ENCODE data around the gene ATP6V1B1. TPM values are rescaled to one million over a fixed set of nuclear protein-coding genes. Genes with fewer than 3 reads are reported as not detected.

ATP6V1B1 gene
- total RNA-seq, 2 donors from 2014 or later: not detected

DNA sequence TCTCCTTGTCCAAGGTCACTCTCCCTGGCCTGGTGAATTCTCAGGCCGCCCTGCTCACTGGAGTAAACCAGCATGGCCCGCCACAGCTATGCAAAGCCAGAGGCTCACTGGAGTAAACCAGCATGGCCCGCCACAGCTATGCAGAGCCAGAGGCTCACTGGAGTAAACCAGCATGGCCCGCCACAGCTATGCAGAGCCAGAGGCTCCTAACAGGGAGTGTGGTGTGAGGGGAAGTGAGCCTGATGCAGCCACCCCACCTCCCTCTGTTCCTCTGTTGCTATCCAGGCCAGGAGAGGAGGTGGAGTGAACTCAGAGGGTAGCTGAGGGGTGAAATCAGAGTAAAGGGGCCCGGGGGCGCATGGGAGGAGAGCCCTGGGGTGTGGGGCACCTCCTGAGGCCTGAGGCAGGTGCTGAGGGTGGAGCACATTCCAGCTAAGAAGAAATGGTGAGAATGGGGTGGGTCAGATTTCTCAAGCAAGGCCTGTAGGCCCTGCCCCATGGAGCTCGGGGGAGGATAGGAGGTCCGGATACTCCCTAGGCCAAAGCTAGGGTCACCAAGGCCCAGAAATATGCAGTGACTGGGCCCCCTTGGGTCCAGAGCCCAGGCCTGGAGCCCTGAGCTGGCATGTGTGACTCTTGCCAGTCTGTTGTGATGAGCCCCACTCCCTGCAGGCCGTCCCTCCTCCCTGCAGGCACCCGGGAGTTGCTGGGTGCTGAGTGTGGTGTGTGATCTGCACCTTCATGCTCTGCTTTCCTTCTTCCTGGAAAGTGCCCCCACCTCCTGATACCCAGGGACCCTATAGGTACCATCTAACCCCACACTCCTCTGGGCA, 1.5 kb downstream of the ATP6V1B1 start:
- intact Hi-C loops (cut with DNase I): no loop called here
- Histone ChIP-seq H3K27me3 (no peaks in the 10 kb centered on the region), H3K27ac (no peak overlapping the region), H3K4me3 (no peak overlapping the region), H3K9me3 (no peaks in the 10 kb centered on the region), H3K36me3 (no peaks in the 10 kb centered on the region), H3K9ac (ENCODE audit: low read depth in 2 of 2, low read length in 2 of 2) (no peak overlapping the region), H3K4me1 (no peaks in the 10 kb centered on the region)
- TF ChIP-seq, protein P1, sequence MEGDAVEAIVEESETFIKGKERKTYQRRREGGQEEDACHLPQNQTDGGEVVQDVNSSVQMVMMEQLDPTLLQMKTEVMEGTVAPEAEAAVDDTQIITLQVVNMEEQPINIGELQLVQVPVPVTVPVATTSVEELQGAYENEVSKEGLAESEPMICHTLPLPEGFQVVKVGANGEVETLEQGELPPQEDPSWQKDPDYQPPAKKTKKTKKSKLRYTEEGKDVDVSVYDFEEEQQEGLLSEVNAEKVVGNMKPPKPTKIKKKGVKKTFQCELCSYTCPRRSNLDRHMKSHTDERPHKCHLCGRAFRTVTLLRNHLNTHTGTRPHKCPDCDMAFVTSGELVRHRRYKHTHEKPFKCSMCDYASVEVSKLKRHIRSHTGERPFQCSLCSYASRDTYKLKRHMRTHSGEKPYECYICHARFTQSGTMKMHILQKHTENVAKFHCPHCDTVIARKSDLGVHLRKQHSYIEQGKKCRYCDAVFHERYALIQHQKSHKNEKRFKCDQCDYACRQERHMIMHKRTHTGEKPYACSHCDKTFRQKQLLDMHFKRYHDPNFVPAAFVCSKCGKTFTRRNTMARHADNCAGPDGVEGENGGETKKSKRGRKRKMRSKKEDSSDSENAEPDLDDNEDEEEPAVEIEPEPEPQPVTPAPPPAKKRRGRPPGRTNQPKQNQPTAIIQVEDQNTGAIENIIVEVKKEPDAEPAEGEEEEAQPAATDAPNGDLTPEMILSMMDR (IDR thresholded peaks at IDR 0.05): no peak
- DNase-seq: no peak

DNA sequence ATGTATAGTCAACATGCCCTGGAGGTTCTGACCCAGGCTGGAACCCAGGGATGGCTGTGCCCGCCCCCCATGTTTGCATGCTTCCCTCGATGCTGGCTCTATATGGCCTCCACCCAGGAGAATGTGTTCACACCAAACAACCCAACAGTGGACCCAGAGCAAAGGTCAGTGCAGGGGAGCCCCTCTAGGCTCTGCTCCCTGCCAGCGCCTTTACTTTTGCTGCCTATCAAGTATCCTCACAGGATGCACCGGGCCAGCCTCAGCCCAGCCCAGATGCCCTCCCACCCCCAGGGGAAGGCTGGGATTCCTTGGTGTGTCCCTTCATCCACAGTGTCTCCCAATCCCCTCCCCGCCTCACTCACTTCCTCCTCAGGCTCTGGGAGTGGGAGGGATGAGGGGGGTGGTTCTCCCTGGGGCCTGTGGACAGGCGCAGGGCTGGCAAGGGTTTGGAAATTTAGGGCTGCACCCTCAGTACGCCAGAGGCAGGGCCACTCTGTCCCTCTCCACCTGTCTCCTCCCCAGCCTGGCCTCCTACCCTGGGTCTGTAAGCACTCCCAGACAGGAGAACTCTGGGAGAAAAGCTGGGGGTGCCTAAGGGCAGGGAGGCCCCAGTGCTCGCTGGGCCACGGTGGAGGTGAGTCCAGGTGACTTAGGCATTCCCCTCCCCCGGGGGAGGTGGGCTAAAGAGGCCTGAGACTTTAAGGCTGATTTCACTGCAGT, 2.3 kb downstream of the ATP6V1B1 start:
- no peak overlapping the region for H3K9ac ChIP-seq (ENCODE audit: low read depth in 2 of 2, low read length in 2 of 2)
- H3K27me3 ChIP-seq: no peaks in the 10 kb centered on the region
- H3K4me3 ChIP-seq: no peak overlapping the region
- intact Hi-C loops (cut with DNase I): no loop called here
- TF ChIP-seq, protein P1 (IDR thresholded peaks at IDR 0.05): no peak
- DNase-seq: no peak
- no peak overlapping the region for H3K27ac ChIP-seq
- no peaks in the 10 kb centered on the region for H3K36me3 ChIP-seq
- H3K4me1 ChIP-seq: no peaks in the 10 kb centered on the region
- H3K9me3 ChIP-seq: no peaks in the 10 kb centered on the region

DNA sequence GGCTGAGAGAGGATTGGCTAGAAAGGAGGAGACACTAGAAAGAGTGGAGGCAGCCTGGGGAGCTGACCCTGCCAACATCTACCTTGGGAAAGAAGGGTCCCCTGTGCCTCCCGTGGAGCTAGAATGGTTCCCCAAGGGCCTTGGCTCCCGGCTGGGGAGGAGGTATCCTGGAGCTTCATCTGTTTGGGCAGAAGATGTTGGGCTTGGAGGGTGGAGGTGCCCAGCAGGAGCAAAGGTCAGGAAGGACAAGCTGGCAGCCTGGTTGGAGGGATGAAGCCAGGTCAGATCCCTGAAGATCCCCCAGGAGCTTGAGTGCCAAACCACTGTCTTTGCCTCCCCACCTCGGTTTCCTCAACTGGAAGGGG, 2.9 kb downstream of the ATP6V1B1 start:
- Histone ChIP-seq H3K27me3 (no peaks in the 10 kb centered on the region), H3K9ac (ENCODE audit: low read depth in 2 of 2, low read length in 2 of 2) (no peak overlapping the region)

DNA sequence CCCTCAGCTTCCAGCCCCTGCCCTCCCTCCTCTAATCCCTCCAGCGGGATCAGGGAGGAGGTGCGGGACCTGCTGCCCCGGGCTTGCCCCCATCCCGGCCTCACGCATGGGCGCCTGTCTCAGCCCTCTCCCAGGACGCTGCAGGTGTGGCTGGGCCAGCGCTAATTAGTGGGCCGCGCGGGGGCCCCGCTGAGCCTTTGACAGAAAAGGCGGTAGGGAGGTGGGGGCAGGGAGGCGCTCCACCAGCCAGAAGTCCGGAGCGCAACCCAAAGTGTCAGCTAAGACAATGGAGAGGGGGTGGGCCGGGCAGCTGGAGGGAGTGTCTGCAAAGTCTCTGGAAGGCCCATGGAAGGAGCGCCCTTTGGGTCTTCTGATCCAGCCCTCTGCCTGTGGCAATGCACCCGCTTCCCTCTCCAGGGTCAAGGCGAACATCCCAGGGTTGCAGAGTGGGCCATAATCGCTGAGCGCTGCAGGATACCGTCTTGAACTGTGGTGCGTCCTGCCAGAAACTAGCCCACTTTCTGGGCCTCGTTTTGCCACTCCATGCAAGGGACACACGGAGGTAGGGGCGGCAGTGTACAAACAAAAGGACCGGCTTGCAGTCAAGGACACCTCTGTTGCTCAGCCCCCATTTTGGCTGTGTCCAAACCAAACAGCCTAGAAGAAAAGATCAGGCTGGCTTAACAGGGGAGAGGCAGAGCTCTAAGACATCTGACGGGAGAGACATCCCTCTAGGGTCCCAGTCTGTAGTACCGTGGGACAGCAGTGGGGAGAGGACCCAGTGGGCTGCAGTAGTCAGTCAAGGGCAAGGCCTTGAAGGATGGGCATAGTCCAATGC, 3.5 kb downstream of the ATP6V1B1 start:
- Histone ChIP-seq H3K27ac (no peak overlapping the region), H3K4me1 (no peaks in the 10 kb centered on the region), H3K9me3 (no peaks in the 10 kb centered on the region), H3K27me3 (no peaks in the 10 kb centered on the region), H3K36me3 (no peaks in the 10 kb centered on the region), H3K4me3 (no peak overlapping the region), H3K9ac (ENCODE audit: low read depth in 2 of 2, low read length in 2 of 2) (no peak overlapping the region)
- DNase-seq: no peak
- TF ChIP-seq, protein P1 (IDR thresholded peaks at IDR 0.05): no peak
- intact Hi-C loops (cut with DNase I): no loop called here

More for the DNA sequence above, 2.9 kb downstream of the ATP6V1B1 start:
- no peak overlapping the region for H3K4me3 ChIP-seq
- no peak overlapping the region for H3K27ac ChIP-seq
- DNase-seq: no peak
- TF ChIP-seq, protein P1 (IDR thresholded peaks at IDR 0.05): no peak
- H3K36me3 ChIP-seq: no peaks in the 10 kb centered on the region
- intact Hi-C loops (cut with DNase I): no loop called here
- no peaks in the 10 kb centered on the region for H3K9me3 ChIP-seq
- no peaks in the 10 kb centered on the region for H3K4me1 ChIP-seq

DNA sequence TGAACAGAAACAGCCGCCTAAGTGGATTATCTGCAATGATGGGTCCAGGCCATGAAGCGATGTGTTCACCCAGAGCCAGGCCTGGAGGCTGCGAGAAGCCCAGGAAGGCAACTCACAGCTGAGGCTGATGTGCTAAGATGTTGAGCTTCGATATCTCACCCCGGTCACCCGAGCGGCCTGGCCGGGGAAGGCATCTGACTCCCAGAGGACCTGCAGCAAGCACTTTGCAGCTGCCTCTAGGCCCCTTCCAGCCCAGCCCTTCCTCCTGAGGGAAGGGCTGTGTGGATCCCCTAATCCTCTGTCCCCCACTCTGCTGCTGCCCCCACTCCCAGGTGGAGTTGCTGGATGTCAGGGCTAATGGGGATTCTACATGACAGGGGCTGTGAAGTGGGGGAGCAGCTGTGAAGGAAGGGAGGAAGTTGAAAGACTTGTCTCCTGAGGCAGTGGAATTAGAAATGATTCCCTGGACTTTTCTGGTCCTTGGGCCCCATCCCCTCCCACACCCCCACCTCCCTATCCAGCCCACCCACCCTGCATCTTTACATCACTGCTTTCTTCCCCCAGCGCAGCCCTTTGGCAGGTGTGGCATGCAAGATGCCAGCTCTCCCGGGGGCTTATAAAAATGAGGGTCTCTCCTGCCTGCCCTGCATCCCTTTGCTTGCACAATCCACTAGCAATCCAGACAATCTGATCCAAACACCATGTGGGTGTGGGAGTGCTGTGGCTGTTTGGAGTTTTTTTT, 4.3 kb downstream of the ATP6V1B1 start:
- Histone ChIP-seq H3K9me3 (no peaks in the 10 kb centered on the region), H3K9ac (ENCODE audit: low read depth in 2 of 2, low read length in 2 of 2) (no peak overlapping the region), H3K27me3 (no peaks in the 10 kb centered on the region), H3K4me1 (no peaks in the 10 kb centered on the region), H3K4me3 (no peak overlapping the region), H3K36me3 (no peaks in the 10 kb centered on the region), H3K27ac (no peak overlapping the region)
- TF ChIP-seq, protein P1 (IDR thresholded peaks at IDR 0.05): no peak
- no peak for DNase-seq
- intact Hi-C loops (cut with DNase I): no loop called here
